ENCODE results near the gene ZNF678. TPM values are rescaled to one million over a fixed set of nuclear protein-coding genes. Genes with fewer than 3 reads are reported as not detected.
A peak's percentile ranks its signal among the peaks of the same experiment; 100 is the strongest.

ZNF678 gene
- total RNA-seq, 4 donors from 2014 or later = 9.7 to 51.4 (median 18.6) TPM

GRCh38 chr1:227540170-227541098 lies 22.9 kb upstream of the ZNF678 start:
- Histone ChIP-seq H3K4me1 (peaks cover 0 to 4% of the 10 kb centered on the region in 2 donors), H3K36me3 (no peaks in the 10 kb centered on the region), H3K4me3 (no peak overlapping the region), H3K27me3 (no peaks in the 10 kb centered on the region), H3K9me3 (no peaks in the 10 kb centered on the region), H3K27ac (no peak overlapping the region)
- TF ChIP-seq POLR2A (IDR thresholded peaks at IDR 0.05) = no peak
- no peak for TF ChIP-seq CTCF (IDR thresholded peaks at IDR 0.05)
- no peak for DNase-seq
- intact Hi-C loops (cut with DNase I; ENCODE audit: low total_unique reads) = no loop called here

GRCh38 chr1:227541129-227541528 lies 22.2 kb upstream of the ZNF678 start:
- H3K9me3 ChIP-seq = no peaks in the 10 kb centered on the region
- no peak overlapping the region for H3K27ac ChIP-seq
- intact Hi-C loops (cut with DNase I; ENCODE audit: low total_unique reads) = no loop called here
- peak in 1 of 2 donors; percentile 9 for DNase-seq
- H3K27me3 ChIP-seq = no peaks in the 10 kb centered on the region
- no peak overlapping the region for H3K4me3 ChIP-seq
- H3K4me1 ChIP-seq = peaks cover 0 to 4% of the 10 kb centered on the region in 2 donors
- TF ChIP-seq POLR2A (IDR thresholded peaks at IDR 0.05) (no peak), CTCF (IDR thresholded peaks at IDR 0.05) (no peak)
- H3K36me3 ChIP-seq = no peaks in the 10 kb centered on the region

GRCh38 chr1:227541796-227542152 lies 21.6 kb upstream of the ZNF678 start:
- peaks cover 0 to 4% of the 10 kb centered on the region in 2 donors for H3K4me1 ChIP-seq
- no peak for DNase-seq
- TF ChIP-seq CTCF (IDR thresholded peaks at IDR 0.05) (no peak), POLR2A (IDR thresholded peaks at IDR 0.05) (no peak)
- H3K27ac ChIP-seq = peak overlapping the region; percentile 53 to 68
- no peaks in the 10 kb centered on the region for H3K36me3 ChIP-seq
- peak overlapping the region; percentile 39 to 63 for H3K4me3 ChIP-seq
- no peaks in the 10 kb centered on the region for H3K9me3 ChIP-seq
- intact Hi-C loops (cut with DNase I; ENCODE audit: low total_unique reads) = no loop called here
- H3K27me3 ChIP-seq = no peaks in the 10 kb centered on the region

- Histone ChIP-seq H3K27me3 (no peaks in the 10 kb centered on the region), H3K27ac (peak overlapping the region; percentile 53 to 68), H3K4me3 (peak overlapping the region; percentile 39 to 63), H3K36me3 (no peaks in the 10 kb centered on the region), H3K9me3 (no peaks in the 10 kb centered on the region), H3K4me1 (peaks cover 0 to 4% of the 10 kb centered on the region in 2 donors)
- TF ChIP-seq POLR2A (IDR thresholded peaks at IDR 0.05) (peak; percentile 12 to 40), CTCF (IDR thresholded peaks at IDR 0.05) (peak; percentile 79 to 97 (median 94))
- DNase-seq = peak; percentile 78 to 83
- intact Hi-C loops (cut with DNase I; ENCODE audit: low total_unique reads) = no loop called here
Observed at GRCh38 chr1:227542153-227543120, 20.9 kb upstream of the ZNF678 start.
